AG10803 (cell line): Measurements from ENCODE around the gene HOXD12.
A peak's percentile ranks its signal among the peaks of the same experiment; 100 is the strongest.

ENCODE experiments used
- DNase-seq: peaks from one replicate; pipeline ENCODE4 v3.0.0; 2010; ENCODE audit warnings: low read depth
- H3K4me3 ChIP-seq: 2 replicates; pipeline ENCODE4 v1.5.1; 2011; ENCODE audit warnings: mild to moderate bottlenecking, low read length, control low read depth
- TF ChIP-seq, protein P1 (sequence below): conservative IDR thresholded peaks from 2 replicates; pipeline ENCODE4 v1.5.1; 2011; ENCODE audit warnings: mild to moderate bottlenecking, low read length, control low read depth, inconsistent platforms

Gene HOXD12

DNA sequence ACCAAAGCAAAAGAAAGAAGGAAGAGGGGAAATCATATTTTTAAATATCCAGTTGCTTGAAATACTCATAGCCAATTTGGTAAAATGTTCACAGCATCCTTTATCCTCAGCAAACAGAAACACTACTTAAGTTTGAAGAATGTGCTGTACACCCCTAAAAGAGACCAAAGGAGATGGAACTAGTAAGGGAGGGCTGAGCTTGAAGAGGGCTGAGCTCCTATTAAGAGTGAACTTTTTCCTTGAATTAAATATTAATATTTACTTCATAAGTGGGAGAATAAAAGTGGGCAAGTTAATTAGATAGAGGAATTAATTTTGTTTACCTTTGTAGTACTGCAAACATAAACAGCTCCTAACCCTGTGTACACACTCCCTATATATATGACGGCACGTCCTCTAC is 22.8 kb upstream of the HOXD12 start:
- no peak overlapping the region for H3K4me3 ChIP-seq
- no peak for DNase-seq
- TF ChIP-seq, protein P1, sequence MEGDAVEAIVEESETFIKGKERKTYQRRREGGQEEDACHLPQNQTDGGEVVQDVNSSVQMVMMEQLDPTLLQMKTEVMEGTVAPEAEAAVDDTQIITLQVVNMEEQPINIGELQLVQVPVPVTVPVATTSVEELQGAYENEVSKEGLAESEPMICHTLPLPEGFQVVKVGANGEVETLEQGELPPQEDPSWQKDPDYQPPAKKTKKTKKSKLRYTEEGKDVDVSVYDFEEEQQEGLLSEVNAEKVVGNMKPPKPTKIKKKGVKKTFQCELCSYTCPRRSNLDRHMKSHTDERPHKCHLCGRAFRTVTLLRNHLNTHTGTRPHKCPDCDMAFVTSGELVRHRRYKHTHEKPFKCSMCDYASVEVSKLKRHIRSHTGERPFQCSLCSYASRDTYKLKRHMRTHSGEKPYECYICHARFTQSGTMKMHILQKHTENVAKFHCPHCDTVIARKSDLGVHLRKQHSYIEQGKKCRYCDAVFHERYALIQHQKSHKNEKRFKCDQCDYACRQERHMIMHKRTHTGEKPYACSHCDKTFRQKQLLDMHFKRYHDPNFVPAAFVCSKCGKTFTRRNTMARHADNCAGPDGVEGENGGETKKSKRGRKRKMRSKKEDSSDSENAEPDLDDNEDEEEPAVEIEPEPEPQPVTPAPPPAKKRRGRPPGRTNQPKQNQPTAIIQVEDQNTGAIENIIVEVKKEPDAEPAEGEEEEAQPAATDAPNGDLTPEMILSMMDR = no peak

DNA sequence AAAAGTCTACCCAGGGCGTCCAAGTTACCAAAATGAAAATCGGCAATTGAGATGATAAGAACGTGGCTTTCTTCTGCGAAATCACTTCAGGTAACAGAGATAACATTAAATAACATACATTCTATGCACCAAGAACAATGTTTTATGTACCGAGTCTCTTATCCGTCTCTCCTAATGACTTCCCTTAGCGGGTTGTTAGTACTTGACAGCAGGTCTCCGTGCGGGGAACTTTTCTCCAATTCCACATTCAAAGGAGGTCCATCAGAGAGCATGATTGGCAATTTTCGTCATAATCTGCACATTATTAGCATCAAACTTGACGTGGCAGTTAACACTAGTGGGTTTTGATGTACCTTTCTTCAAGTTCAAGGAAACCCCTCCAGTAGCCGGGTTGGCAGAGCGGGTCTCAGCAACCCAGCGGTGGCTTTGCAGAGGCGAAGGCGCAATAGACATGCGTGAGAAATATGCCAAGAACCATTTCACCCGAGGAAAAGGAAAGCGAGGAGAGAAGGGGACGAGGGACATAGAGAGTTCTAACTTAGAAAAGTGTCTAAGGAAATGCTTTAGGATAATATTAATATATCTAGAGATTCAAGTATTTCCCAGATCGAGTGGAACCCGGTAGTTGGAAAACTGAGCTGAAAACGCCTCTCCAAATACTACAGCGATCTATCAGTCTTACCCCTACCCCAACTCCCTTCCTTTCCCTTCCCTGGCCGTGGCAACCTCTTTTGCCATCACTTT is 20.9 kb upstream of the HOXD12 start:
- TF ChIP-seq, protein P1 = no peak
- no peak for DNase-seq
- H3K4me3 ChIP-seq = no peak overlapping the region

DNA sequence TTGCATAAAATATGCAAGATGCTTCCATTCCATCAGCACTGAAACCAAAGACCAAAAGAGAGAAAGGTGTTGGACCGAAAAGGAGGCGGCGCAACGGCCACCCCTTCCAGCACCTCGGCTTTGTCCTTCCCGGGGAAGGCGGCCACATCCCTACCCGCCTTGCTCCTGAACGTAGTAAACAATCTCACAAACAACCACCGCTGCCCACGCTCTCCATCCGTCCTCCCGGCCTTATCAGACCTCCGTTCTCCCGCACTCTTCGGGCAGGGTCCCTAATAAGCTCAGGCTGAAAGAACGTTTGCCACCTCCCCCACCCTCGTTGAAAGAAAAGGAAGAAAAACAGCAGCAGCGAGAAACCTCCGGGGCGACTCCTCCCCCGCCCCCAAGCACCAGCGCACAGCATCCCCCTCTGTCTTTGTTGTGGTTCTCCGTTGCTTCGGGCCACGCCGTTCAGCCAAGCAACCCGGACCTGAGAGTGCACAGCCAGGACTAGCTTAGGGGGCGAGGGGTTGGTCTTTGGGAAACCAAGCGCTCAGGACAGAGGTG is 20.2 kb upstream of the HOXD12 start:
- TF ChIP-seq, protein P1 = no peak
- no peak for DNase-seq
- H3K4me3 ChIP-seq = no peak overlapping the region; the same call in 1 of the 2 replicates

DNA sequence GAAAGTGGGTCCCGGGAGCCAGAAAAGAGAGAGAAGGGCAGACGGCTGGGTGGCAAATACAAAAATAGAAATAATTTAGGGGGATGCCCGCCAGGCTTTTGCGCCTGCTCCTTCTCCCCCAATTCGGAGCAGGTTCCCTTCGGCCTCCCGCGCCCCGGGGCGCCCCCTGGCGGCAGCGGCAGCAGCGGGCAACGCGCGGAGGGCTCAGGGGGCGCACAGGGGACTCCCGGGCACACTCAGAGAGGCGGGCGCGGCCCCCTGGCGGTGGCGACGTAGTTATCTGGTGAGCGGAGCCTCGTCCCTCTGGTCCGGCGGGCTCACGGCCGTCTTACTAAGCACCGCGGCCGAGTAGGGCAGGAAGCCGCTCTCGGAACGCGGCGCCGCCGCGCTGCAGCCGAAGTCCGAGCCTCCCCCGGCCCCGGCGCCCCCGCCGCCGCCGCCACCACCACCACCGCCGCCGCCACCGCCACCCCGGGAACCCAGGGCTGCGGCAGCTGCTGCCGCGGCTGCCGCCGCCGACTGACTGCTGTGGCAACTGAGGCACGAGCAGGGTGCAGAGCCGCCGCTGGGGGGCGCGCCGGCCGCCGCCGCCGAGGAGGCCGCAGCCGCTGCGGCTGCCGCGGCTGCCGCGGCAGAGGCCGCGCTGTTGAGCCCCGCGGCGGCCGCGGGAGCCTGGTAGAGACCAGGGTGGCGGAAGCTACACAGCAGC is 19.6 kb upstream of the HOXD12 start:
- TF ChIP-seq, protein P1 = peak; percentile 46
- H3K4me3 ChIP-seq = no peak overlapping the region; the same call in none of the 2 replicates
- DNase-seq = peak; percentile 52

DNA sequence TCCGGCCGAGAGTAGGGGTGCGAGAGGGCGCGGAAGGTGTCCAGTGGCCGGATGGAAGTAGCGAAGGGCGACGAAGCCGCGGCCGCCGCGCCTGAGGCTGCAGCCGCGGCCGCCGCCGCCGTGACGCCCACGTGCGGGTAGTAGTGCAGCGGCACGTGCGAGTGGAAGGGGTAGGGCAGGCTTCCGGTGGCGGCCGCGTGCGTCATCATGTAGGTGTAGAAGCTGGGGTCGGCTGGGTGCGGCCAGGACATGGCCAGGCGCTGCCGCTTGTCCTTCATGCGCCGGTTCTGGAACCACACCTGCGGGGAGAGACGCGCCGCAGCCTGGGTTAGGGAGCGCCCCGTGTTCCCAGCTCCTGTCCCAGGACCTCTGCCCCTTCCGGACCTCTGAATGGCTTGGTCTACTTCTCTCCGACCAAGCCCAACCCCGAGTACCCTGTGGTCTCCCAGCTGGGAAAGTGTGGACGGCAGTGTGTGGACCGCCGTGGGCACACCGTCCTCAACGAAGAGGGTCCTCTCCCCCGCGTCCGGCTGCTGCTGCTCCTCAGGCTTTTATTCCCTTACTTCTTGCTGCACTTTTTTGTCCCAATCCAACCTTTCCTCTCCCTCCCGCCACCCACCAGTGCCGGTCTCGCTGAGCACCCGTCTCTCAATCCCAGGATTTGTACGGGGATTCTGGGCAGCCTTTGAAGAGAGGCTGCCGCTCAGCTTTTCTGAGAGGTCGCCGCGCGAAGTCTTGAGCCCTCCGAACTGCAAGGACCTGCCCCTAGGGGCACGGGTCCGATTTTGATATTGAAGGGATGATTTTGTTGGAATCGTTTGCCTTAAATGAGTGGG is 18.8 kb upstream of the HOXD12 start:
- no peak overlapping the region for H3K4me3 ChIP-seq
- DNase-seq = no peak

DNA sequence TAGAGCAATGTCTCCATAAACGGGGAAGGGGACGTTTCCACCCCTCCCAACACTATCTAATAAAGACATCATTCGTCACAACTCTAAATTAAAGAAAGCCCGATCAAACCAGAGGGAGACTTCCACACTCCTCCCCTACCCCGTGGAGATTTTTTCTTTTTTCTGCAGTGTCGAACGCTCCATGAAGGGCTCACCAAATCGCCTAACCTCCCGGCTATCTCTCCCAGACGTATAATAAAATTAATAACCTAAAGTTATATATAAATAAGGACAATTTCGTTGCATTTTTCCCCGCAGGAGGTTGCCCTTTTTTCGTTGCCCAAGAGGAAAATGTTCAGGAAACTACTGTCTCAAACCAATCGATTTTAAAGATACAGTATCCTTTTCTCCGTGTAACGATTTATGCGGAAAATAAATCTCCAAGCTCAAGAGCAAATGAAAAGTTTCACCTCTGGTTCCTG is 18.2 kb upstream of the HOXD12 start:
- TF ChIP-seq, protein P1 = no peak
- DNase-seq = no peak
- no peak overlapping the region for H3K4me3 ChIP-seq

More for the DNA sequence above, 18.8 kb upstream of the HOXD12 start:
- TF ChIP-seq, protein P1 = no peak
